ENCODE data around the gene NPR1. TPM values are rescaled to one million over a fixed set of nuclear protein-coding genes. Genes with fewer than 3 reads are reported as not detected.

NPR1 gene
- total and polyA plus RNA-seq, 4 donors, result 16.7 to 98.9 (median 46.8) TPM

- no peaks in the 10 kb centered on the region for H3K9me3 ChIP-seq (ENCODE audit: control insufficient read depth in 4 of 4, insufficient read depth in 3 of 4, low read length in 3 of 4)
- WGBS, 2 donors, result 26 to 45% methylated on average over 8 of the region's 8 CpGs
- ATAC-seq (ENCODE audit: insufficient read depth, low FRiP score) (no peak), DNase-seq (no peak)
- peaks cover 17 to 23% (median 18%) of the 10 kb centered on the region in 4 donors for H3K36me3 ChIP-seq (ENCODE audit: control insufficient read depth in 4 of 4, insufficient read depth in 4 of 4, low read length in 4 of 4)
- peak overlapping the region; percentile 84 to 96 for H3K9ac ChIP-seq (ENCODE audit: insufficient read depth in 1 of 2, low read length in 2 of 2)
- H3K27ac ChIP-seq (ENCODE audit: low read depth in 1 of 2, low read length in 1 of 2), result peak overlapping the region; percentile 95 to 99
- TF ChIP-seq, protein P1, sequence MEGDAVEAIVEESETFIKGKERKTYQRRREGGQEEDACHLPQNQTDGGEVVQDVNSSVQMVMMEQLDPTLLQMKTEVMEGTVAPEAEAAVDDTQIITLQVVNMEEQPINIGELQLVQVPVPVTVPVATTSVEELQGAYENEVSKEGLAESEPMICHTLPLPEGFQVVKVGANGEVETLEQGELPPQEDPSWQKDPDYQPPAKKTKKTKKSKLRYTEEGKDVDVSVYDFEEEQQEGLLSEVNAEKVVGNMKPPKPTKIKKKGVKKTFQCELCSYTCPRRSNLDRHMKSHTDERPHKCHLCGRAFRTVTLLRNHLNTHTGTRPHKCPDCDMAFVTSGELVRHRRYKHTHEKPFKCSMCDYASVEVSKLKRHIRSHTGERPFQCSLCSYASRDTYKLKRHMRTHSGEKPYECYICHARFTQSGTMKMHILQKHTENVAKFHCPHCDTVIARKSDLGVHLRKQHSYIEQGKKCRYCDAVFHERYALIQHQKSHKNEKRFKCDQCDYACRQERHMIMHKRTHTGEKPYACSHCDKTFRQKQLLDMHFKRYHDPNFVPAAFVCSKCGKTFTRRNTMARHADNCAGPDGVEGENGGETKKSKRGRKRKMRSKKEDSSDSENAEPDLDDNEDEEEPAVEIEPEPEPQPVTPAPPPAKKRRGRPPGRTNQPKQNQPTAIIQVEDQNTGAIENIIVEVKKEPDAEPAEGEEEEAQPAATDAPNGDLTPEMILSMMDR (IDR thresholded peaks at IDR 0.05; ENCODE audit: control extremely low read depth, extremely low read depth), result no peak
- H3K27me3 ChIP-seq (ENCODE audit: control insufficient read depth in 3 of 3, insufficient read depth in 3 of 3, low read length in 2 of 3), result no peaks in the 10 kb centered on the region
- peaks cover 0 to 8% (median 4%) of the 10 kb centered on the region in 5 donors for H3K4me1 ChIP-seq (ENCODE audit: control insufficient read depth in 5 of 5, insufficient read depth in 5 of 5, low read length in 5 of 5)
- H3K4me3 ChIP-seq, result peak overlapping the region; percentile 67
Observed at GRCh38 chr1:153659175-153659534, 19.3 kb upstream of the NPR1 start.

- Histone ChIP-seq H3K27ac (ENCODE audit: low read depth in 1 of 2, low read length in 1 of 2) (no peak overlapping the region), H3K4me1 (ENCODE audit: control insufficient read depth in 5 of 5, insufficient read depth in 5 of 5, low read length in 5 of 5) (peaks cover 0 to 8% (median 4%) of the 10 kb centered on the region in 5 donors), H3K9ac (ENCODE audit: insufficient read depth in 1 of 2, low read length in 2 of 2) (peak overlapping the region in 1 of 2 donors; percentile 96), H3K9me3 (ENCODE audit: control insufficient read depth in 4 of 4, insufficient read depth in 3 of 4, low read length in 3 of 4) (no peaks in the 10 kb centered on the region), H3K27me3 (ENCODE audit: control insufficient read depth in 3 of 3, insufficient read depth in 3 of 3, low read length in 2 of 3) (no peaks in the 10 kb centered on the region), H3K36me3 (ENCODE audit: control insufficient read depth in 4 of 4, insufficient read depth in 4 of 4, low read length in 4 of 4) (peaks cover 21 to 27% (median 23%) of the 10 kb centered on the region in 4 donors), H3K4me3 (no peak overlapping the region)
- DNase-seq, result no peak
- WGBS, 2 donors, result 72 to 85% methylated on average over 9 of the region's 9 CpGs
- no peak for ATAC-seq (ENCODE audit: insufficient read depth, low FRiP score)
- TF ChIP-seq, protein P1 (IDR thresholded peaks at IDR 0.05; ENCODE audit: control extremely low read depth, extremely low read depth), result no peak
Observed at GRCh38 chr1:153659656-153660055, 18.8 kb upstream of the NPR1 start.

DNA sequence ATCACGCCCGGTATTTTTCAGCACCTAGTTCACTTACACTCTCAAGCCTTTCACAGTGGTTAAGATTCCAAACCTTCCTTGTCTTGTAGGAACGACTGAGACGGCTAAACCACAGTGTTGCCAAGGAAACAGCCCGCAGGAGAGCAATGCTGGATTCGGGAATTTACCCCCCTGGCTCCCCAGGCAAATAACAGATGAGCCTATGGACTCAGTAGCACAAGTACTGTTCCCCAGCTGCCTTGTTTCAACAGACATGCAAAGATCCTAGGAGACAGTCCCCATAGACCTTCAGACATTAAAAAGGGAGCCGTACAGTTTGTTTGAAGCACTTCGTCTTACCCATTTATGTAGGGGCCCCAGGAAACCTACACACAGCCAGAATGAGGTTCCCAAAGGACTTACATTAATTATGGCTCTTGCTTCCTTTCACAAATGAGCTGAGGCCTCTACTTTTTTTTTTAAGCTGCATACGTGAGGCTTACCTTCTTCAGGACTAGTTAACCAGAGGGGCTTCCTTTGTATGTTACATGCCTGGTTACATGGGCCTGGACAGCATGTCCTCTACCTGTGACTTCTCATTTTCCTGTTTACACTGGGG is 17.3 kb upstream of the NPR1 start:
- Histone ChIP-seq H3K27me3 (ENCODE audit: control insufficient read depth in 3 of 3, insufficient read depth in 3 of 3, low read length in 2 of 3) (no peaks in the 10 kb centered on the region), H3K4me1 (ENCODE audit: control insufficient read depth in 5 of 5, insufficient read depth in 5 of 5, low read length in 5 of 5) (peaks cover 0 to 8% (median 4%) of the 10 kb centered on the region in 5 donors), H3K9ac (ENCODE audit: insufficient read depth in 1 of 2, low read length in 2 of 2) (no peak overlapping the region), H3K9me3 (ENCODE audit: control insufficient read depth in 4 of 4, insufficient read depth in 3 of 4, low read length in 3 of 4) (no peaks in the 10 kb centered on the region), H3K27ac (ENCODE audit: low read depth in 1 of 2, low read length in 1 of 2) (no peak overlapping the region), H3K36me3 (ENCODE audit: control insufficient read depth in 4 of 4, insufficient read depth in 4 of 4, low read length in 4 of 4) (peaks cover 26 to 41% (median 32%) of the 10 kb centered on the region in 4 donors), H3K4me3 (no peak overlapping the region)
- TF ChIP-seq, protein P1 (IDR thresholded peaks at IDR 0.05; ENCODE audit: control extremely low read depth, extremely low read depth), result no peak
- DNase-seq, result no peak
- no peak for ATAC-seq (ENCODE audit: insufficient read depth, low FRiP score)
- WGBS, 2 donors, result 69 to 70% methylated on average over 9 of the region's 9 CpGs

GRCh38 chr1:153662269-153662668 is 16.2 kb upstream of the NPR1 start:
- Histone ChIP-seq H3K9ac (ENCODE audit: insufficient read depth in 1 of 2, low read length in 2 of 2) (no peak overlapping the region), H3K27ac (ENCODE audit: low read depth in 1 of 2, low read length in 1 of 2) (peak overlapping the region in 1 of 2 donors; percentile 53), H3K4me3 (no peak overlapping the region), H3K36me3 (ENCODE audit: control insufficient read depth in 4 of 4, insufficient read depth in 4 of 4, low read length in 4 of 4) (peaks cover 26 to 46% (median 42%) of the 10 kb centered on the region in 4 donors), H3K9me3 (ENCODE audit: control insufficient read depth in 4 of 4, insufficient read depth in 3 of 4, low read length in 3 of 4) (no peaks in the 10 kb centered on the region), H3K4me1 (ENCODE audit: control insufficient read depth in 5 of 5, insufficient read depth in 5 of 5, low read length in 5 of 5) (peaks cover 0 to 8% (median 4%) of the 10 kb centered on the region in 5 donors), H3K27me3 (ENCODE audit: control insufficient read depth in 3 of 3, insufficient read depth in 3 of 3, low read length in 2 of 3) (no peaks in the 10 kb centered on the region)
- TF ChIP-seq, protein P1 (IDR thresholded peaks at IDR 0.05; ENCODE audit: control extremely low read depth, extremely low read depth), result no peak
- no peak for DNase-seq
- ATAC-seq (ENCODE audit: insufficient read depth, low FRiP score), result no peak
- WGBS, 2 donors, result 55 to 78% methylated on average over 2 of the region's 2 CpGs
